Peyer's patch (tissue), 4 donors: ENCODE results near the gene RUNX1. TPM values are rescaled to one million over a fixed set of nuclear protein-coding genes. Genes with fewer than 3 reads are reported as not detected.

Experiments used
- DNase-seq, 3 donors: peaks; one replicate each; pipeline ENCODE4 v3.0.0-alpha.2; 2017 to 2019
- H3K27ac ChIP-seq, 4 donors: fragments of 200-600 bp; sonication (generic); one replicate each; pipeline ENCODE4 v1.5.1; 2016 to 2019
- H3K27me3 ChIP-seq, 2 donors: fragments of 200-600 bp; sonication (generic); one replicate each; pipeline ENCODE4 v1.5.1; 2019
- H3K36me3 ChIP-seq, 3 donors: fragments of 200-600 bp; sonication (generic); one replicate each; pipeline ENCODE4 v1.5.1; 2016 to 2019
- H3K4me1 ChIP-seq, 4 donors: fragments of 200-600 bp; sonication (generic); one replicate each; pipeline ENCODE4 v1.5.1; 2016 to 2019
- H3K4me3 ChIP-seq, 4 donors: fragments of 200-600 bp; sonication (generic); 1 replicate in 3 of 4; 2 replicates in 1 of 4; pipeline ENCODE4 v1.5.1; 2016 to 2019; ENCODE audit warnings: mild to moderate bottlenecking in 1 of 4
- H3K9me3 ChIP-seq, 4 donors: fragments of 200-600 bp; sonication (generic); one replicate each; pipeline ENCODE4 v1.5.1; 2016 to 2019; ENCODE audit warnings: mild to moderate bottlenecking in 1 of 4
- POLR2A ChIP-seq, 2 donors: fragments of 450-650 bp; IDR thresholded peaks; one replicate each; pipeline ENCODE4 v1.5.1; 2017; ENCODE audit warnings: antibody characterized with exemption in 2 of 2, mild to moderate bottlenecking in 2 of 2, moderate library complexity in 2 of 2
- total RNA-seq, 4 donors: library from RNA; depleted of rRNA; stranded (reverse); fragments of >200 nt; gene quantifications; one replicate each; pipeline ENCODE4 v1.1.0, GENCODE V29; 2016
- TF ChIP-seq, protein P1 (sequence below), 6 experiments: fragments of 450-650 bp in 4 of 6; fragments of 200-600 bp in 2 of 6; sonication (generic) in 1 of 6; IDR thresholded peaks; one replicate each; pipeline ENCODE4 v1.5.1; 2017 to 2019; ENCODE audit warnings: antibody characterized with exemption in 6 of 6, mild to moderate bottlenecking in 3 of 6, moderate library complexity in 1 of 6

RUNX1 gene
- total RNA-seq, 4 donors from 2014 or later = 15.1 to 80.9 (median 24.1) TPM

DNA sequence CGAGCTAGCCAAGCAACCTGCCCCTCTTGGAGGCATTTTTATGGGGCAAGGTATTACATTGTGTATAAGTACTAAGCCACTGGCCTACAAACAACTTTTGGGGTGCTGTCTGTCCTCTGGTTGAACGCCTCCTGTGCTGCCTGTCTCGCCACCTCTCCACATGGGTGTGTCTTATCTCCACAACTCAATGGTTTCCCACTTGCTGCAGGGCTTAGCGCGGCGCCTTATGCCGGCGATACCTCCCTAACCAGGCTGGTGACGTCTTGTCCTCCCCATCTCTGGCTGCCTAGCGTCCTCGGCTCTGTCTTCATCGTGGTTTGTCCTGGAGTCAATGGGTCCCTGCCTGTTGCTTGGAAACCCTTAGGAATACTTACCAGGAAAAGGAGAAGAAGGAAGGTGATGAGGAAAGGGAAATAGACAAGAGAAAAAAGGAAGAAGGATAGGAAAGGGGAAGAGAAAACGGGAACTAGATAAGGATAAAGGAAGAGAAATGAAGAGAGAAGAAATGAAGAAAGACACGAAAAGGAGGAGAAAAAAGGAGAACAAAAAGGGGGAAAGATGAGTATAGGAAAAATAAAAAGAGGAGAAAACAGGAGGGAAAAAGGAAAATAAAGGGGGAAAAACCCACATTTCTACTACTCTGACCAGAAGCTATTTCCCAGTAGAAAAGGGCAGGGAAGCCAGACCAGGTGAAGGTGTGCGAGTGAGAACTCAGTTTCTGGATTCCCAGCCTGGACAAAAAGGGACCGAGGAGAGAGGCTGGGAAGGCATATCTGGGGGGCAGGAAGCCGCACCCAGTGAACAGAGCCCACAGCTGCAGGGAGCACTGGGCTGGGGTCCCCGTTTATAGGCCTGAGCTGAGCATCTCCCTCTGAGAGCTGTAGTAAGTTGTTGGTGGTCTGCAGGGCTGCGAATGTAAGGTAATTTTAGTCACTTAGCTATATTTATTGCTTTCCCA, 294.1 kb downstream of the RUNX1 start:
- Histone ChIP-seq H3K27me3 (no peaks in the 10 kb centered on the region), H3K27ac (no peak overlapping the region), H3K36me3 (no peaks in the 10 kb centered on the region), H3K4me1 (no peaks in the 10 kb centered on the region), H3K4me3 (no peak overlapping the region), H3K9me3 (no peaks in the 10 kb centered on the region)
- TF ChIP-seq POLR2A (IDR thresholded peaks at IDR 0.05) = no peak
- TF ChIP-seq, protein P1, sequence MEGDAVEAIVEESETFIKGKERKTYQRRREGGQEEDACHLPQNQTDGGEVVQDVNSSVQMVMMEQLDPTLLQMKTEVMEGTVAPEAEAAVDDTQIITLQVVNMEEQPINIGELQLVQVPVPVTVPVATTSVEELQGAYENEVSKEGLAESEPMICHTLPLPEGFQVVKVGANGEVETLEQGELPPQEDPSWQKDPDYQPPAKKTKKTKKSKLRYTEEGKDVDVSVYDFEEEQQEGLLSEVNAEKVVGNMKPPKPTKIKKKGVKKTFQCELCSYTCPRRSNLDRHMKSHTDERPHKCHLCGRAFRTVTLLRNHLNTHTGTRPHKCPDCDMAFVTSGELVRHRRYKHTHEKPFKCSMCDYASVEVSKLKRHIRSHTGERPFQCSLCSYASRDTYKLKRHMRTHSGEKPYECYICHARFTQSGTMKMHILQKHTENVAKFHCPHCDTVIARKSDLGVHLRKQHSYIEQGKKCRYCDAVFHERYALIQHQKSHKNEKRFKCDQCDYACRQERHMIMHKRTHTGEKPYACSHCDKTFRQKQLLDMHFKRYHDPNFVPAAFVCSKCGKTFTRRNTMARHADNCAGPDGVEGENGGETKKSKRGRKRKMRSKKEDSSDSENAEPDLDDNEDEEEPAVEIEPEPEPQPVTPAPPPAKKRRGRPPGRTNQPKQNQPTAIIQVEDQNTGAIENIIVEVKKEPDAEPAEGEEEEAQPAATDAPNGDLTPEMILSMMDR (IDR thresholded peaks at IDR 0.05) = no peak
- DNase-seq = no peak

GRCh38 chr21:34748862-34749261, 300.2 kb downstream of the RUNX1 start:
- Histone ChIP-seq H3K4me1 (no peaks in the 10 kb centered on the region), H3K4me3 (no peak overlapping the region), H3K27me3 (no peaks in the 10 kb centered on the region), H3K36me3 (no peaks in the 10 kb centered on the region), H3K27ac (no peak overlapping the region), H3K9me3 (no peaks in the 10 kb centered on the region)
- TF ChIP-seq POLR2A (IDR thresholded peaks at IDR 0.05) = no peak
- TF ChIP-seq, protein P1 (IDR thresholded peaks at IDR 0.05) = no peak
- no peak for DNase-seq

DNA sequence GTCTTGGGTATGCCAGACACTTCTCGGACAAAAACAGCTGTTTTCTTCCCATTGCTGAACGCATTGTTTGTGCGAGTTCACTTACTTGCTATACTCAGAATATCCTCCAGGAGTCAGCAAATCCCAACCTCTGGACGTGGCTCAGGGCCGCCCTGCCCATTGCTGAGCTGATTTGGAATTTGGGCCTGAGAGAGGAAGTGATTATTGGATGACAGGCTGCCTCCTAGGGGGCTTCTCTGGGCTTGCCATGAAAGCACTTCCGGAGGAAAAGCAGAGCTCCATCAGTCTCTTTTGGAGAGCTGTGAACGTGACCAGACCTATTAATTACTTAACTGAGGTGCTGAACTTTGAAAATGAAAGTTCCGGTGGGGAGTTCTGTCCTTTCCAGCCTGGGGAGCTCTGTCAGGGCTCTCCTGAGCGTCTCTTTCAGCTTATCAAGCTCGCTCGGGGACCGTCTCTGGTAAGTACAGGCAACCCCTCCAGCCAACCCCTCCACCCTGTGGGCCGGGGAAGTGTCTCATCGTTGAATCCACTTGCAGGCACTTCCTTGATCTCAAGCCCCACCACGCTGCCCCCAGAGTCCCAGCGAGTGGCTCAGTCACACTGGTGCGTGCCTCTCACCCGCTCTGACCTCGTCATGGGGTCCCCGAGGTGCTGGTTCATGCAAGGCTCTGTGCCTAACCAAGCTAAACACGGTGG, 303.4 kb downstream of the RUNX1 start:
- Histone ChIP-seq H3K27ac (peak overlapping the region in 1 of 4 donors; percentile 4), H3K4me3 (peak overlapping the region in 3 of 4 donors; percentile 0 to 7 (median 4))

DNA sequence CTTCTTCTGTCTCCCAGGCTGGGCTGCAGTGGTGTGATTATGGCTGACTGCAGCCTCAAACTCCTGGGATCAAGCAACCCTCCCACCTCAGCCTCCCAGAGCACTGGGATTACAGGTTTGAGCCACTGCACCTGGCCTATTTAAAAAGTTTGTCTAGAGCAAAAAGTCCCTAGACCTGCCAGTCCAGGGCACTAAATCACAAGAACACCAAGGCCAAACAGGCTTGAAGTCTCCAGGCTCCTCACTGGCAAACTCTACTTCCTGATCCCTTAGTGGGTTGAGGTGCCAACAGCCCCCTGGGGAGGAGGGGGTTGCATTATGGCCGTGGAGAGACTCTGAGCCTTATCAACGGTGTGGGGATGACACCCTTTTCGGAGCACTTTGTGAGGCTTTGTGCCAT, 304.3 kb downstream of the RUNX1 start:
- Histone ChIP-seq H3K9me3 (no peaks in the 10 kb centered on the region), H3K27ac (no peak overlapping the region), H3K27me3 (no peaks in the 10 kb centered on the region), H3K4me3 (no peak overlapping the region), H3K4me1 (no peaks in the 10 kb centered on the region), H3K36me3 (no peaks in the 10 kb centered on the region)
- no peak for DNase-seq
- no peak for TF ChIP-seq POLR2A (IDR thresholded peaks at IDR 0.05)
- TF ChIP-seq, protein P1 (IDR thresholded peaks at IDR 0.05) = no peak

More for the DNA sequence above, 303.4 kb downstream of the RUNX1 start:
- TF ChIP-seq POLR2A (IDR thresholded peaks at IDR 0.05) = no peak
- TF ChIP-seq, protein P1 (IDR thresholded peaks at IDR 0.05) = peak; percentile 36 to 96 (median 88)
- Histone ChIP-seq H3K4me1 (no peaks in the 10 kb centered on the region), H3K27me3 (no peaks in the 10 kb centered on the region), H3K9me3 (no peaks in the 10 kb centered on the region), H3K36me3 (no peaks in the 10 kb centered on the region)
- DNase-seq = peak; percentile 35 to 78 (median 66)

GRCh38 chr21:34743831-34744230, 305.3 kb downstream of the RUNX1 start:
- H3K27me3 ChIP-seq = no peaks in the 10 kb centered on the region
- TF ChIP-seq POLR2A (IDR thresholded peaks at IDR 0.05) = no peak
- TF ChIP-seq, protein P1 (IDR thresholded peaks at IDR 0.05) = no peak
- no peaks in the 10 kb centered on the region for H3K4me1 ChIP-seq
- H3K9me3 ChIP-seq = no peaks in the 10 kb centered on the region
- DNase-seq = no peak
- H3K4me3 ChIP-seq = no peak overlapping the region
- H3K27ac ChIP-seq = no peak overlapping the region
- H3K36me3 ChIP-seq = no peaks in the 10 kb centered on the region
